HepG2 (cell line): Measurements from ENCODE around the gene KDM2B. TPM values are rescaled to one million over a fixed set of nuclear protein-coding genes. Genes with fewer than 3 reads are reported as not detected.

ENCODE experiments used
- ASH2L ChIP-seq: fragments of 300-600, 200-600 bp; sonication (generic); IDR thresholded peaks from 2 replicates; pipeline ENCODE4 v1.7.0; 2017; ENCODE audit warnings: low read depth, mild to moderate bottlenecking, moderate library complexity, mixed read lengths, low read length; ENCODE audit not compliant: insufficient read length
- DR1 ChIP-seq: sonication (generic); formaldehyde crosslinking; IDR thresholded peaks from 2 replicates; pipeline ENCODE4 v1.8.0; 2021; ENCODE audit warnings: mild to moderate bottlenecking, missing genetic modification reagents, inconsistent platforms
- FLYWCH1 ChIP-seq: sonication (generic); formaldehyde crosslinking; IDR thresholded peaks from 2 replicates; pipeline ENCODE4 v1.8.1; 2023; ENCODE audit warnings: mild to moderate bottlenecking, missing genetic modification reagents
- GLI4 ChIP-seq: sonication (generic); formaldehyde crosslinking; IDR thresholded peaks from 2 replicates; pipeline ENCODE4 v1.5.1; 2020; ENCODE audit warnings: missing genetic modification reagents, mild to moderate bottlenecking, moderate library complexity, borderline replicate concordance
- HIC2 ChIP-seq: sonication (generic); formaldehyde crosslinking; IDR thresholded peaks from 2 replicates; pipeline ENCODE4 v1.9.0; 2022; ENCODE audit warnings: low read depth, missing genetic modification reagents
- HOXA7 ChIP-seq: sonication (generic); formaldehyde crosslinking; IDR thresholded peaks from 2 replicates; pipeline ENCODE4 v1.8.1; 2022; ENCODE audit warnings: mild to moderate bottlenecking, missing genetic modification reagents, moderate library complexity
- JDP2 ChIP-seq: sonication (generic); formaldehyde crosslinking; IDR thresholded peaks from 2 replicates; pipeline ENCODE4 v1.8.1; 2022; ENCODE audit warnings: missing genetic modification reagents, borderline replicate concordance
- NR2F6 ChIP-seq, 2 experiments: IDR thresholded peaks; 2 replicates each; pipeline ENCODE4 v1.6.1; 2016; ENCODE audit warnings: antibody characterized with exemption in 1 of 2, mild to moderate bottlenecking in 1 of 2
- PHF8 ChIP-seq: sonication (generic); formaldehyde crosslinking; IDR thresholded peaks from 2 replicates; pipeline ENCODE4 v1.5.0; 2020; ENCODE audit warnings: missing genetic modification reagents
- PRDM15 ChIP-seq: sonication (generic); formaldehyde crosslinking; IDR thresholded peaks from 2 replicates; pipeline ENCODE4 v1.4.0; 2020; ENCODE audit warnings: missing genetic modification reagents
- REXO4 ChIP-seq: sonication (generic); formaldehyde crosslinking; IDR thresholded peaks from 2 replicates; pipeline ENCODE4 v1.8.0; 2022; ENCODE audit warnings: missing genetic modification reagents, mild to moderate bottlenecking, borderline replicate concordance
- SOX13 ChIP-seq, 3 experiments: fragments of 450-650 bp in 1 of 3; sonication (generic) in 1 of 3; formaldehyde crosslinking in 1 of 3; IDR thresholded peaks in 2 of 3; conservative IDR thresholded peaks in 1 of 3; 2 replicates each; pipeline versions ENCODE4 v1.5.0 to v1.6.1; 2016 to 2020; ENCODE audit warnings: antibody characterized with exemption in 1 of 3, mild to moderate bottlenecking in 1 of 3, missing compliant biosample characterization in 1 of 3, missing genetic modification reagents in 1 of 3, moderate library complexity in 1 of 3
- TBX3 ChIP-seq: fragments of 450-650 bp; IDR thresholded peaks from 2 replicates; pipeline ENCODE4 v1.6.1; 2017; ENCODE audit warnings: antibody characterized with exemption, mild to moderate bottlenecking, inconsistent platforms, borderline replicate concordance
- TFDP1 ChIP-seq: IDR thresholded peaks from 2 replicates; pipeline ENCODE4 v1.6.1; 2016; ENCODE audit warnings: missing compliant biosample characterization, missing genetic modification reagents, borderline replicate concordance
- THAP11 ChIP-seq: IDR thresholded peaks from 2 replicates; pipeline ENCODE4 v1.6.1; 2016; ENCODE audit warnings: missing biosample characterization, missing genetic modification reagents
- THAP7 ChIP-seq: sonication (generic); formaldehyde crosslinking; IDR thresholded peaks from 2 replicates; pipeline ENCODE4 v1.8.1; 2023; ENCODE audit warnings: mild to moderate bottlenecking, missing genetic modification reagents
- ZFP91 ChIP-seq: sonication (generic); formaldehyde crosslinking; IDR thresholded peaks from 2 replicates; pipeline ENCODE4 v1.9.0; 2022; ENCODE audit warnings: missing genetic modification reagents, mild to moderate bottlenecking, borderline replicate concordance
- ZNF713 ChIP-seq: sonication (generic); formaldehyde crosslinking; IDR thresholded peaks from 2 replicates; pipeline ENCODE4 v1.4.0; 2020; ENCODE audit warnings: mild to moderate bottlenecking, missing genetic modification reagents
- polyA plus RNA-seq, 8 experiments: library from polyadenylated mRNA; depleted of rRNA in 3 of 8; stranded (reverse) in 7 of 8; unstranded in 1 of 8; fragments of >200 nt; fragmentation: Illumina TruSeq in 4 of 8; extraction: Trizol in 4 of 8; gene quantifications; 2 replicates each; pipeline versions ENCODE4 v1.2.1 to v1.2.3, GENCODE V29; 2011 to 2016; ENCODE audit warnings: low read depth in 4 of 8, missing spikeins in 1 of 8, mixed read lengths in 1 of 8; ENCODE audit not compliant: insufficient read depth in 1 of 8
- total RNA-seq, 5 experiments: library from RNA; depleted of rRNA; stranded (reverse); fragments of >200 nt; fragmentation: Illumina TruSeq; extraction: Trizol; gene quantifications; 2 replicates each; pipeline ENCODE4 v1.2.3, GENCODE V29; 2016; ENCODE audit warnings: low read depth in 1 of 5

KDM2B gene
- total and polyA plus RNA-seq, 2 of the 13 experiments (the other 11 are each of a cell fraction or from before 2014, with no cell fraction given), result 17.5 to 26.1 TPM

GRCh38 chr12:121626087-121626852, 45.4 kb upstream of the KDM2B start, which contains the start of gene ORAI1 (continued):
- peak; percentile 59 for TF ChIP-seq PHF8 (CRISPR knock-in tag)
- no peak for TF ChIP-seq HOXA7
- no peak for TF ChIP-seq NR2F6 (IDR thresholded peaks at IDR 0.05)
- 0 out of 2 replicates have a peak, but pooled peaks have one; percentile 46 for TF ChIP-seq NR2F6 (CRISPR knock-in tag; IDR thresholded peaks at IDR 0.05)
- TF ChIP-seq DR1 (CRISPR knock-in tag), result peak; percentile 56; the same call in 1 of the 2 replicates
- no peak for TF ChIP-seq ASH2L
- TF ChIP-seq GLI4 (CRISPR knock-in tag), result no peak
- TF ChIP-seq THAP7 (CRISPR knock-in tag), result no peak
- no peak for TF ChIP-seq FLYWCH1 (CRISPR knock-in tag)
- peak; percentile 63; the same call in 1 of the 2 replicates for TF ChIP-seq ZFP91
- no peak for TF ChIP-seq ZNF713 (CRISPR knock-in tag)
- no peak for TF ChIP-seq JDP2 (CRISPR knock-in tag)
- TF ChIP-seq SOX13 (IDR thresholded peaks at IDR 0.05), result no peak
- peak in 1 of 2 experiments; percentile 44; a peak in 2 of 4 replicates for TF ChIP-seq SOX13 (CRISPR knock-in tag; conservative IDR thresholded peaks at IDR 0.05 in 1 of 2, IDR thresholded peaks at IDR 0.05 in 1 of 2)
- TF ChIP-seq PRDM15, result peak; percentile 77; the same call in 1 of the 2 replicates
- TF ChIP-seq REXO4 (CRISPR knock-in tag), result no peak
- TF ChIP-seq TBX3, result no peak
- peak; percentile 12; the same call in 1 of the 2 replicates for TF ChIP-seq THAP11 (CRISPR knock-in tag)
- no peak for TF ChIP-seq HIC2 (CRISPR knock-in tag)
- peak; percentile 73; the same call in 1 of the 2 replicates for TF ChIP-seq TFDP1 (CRISPR knock-in tag)
